ENCODE measurements around the gene RSPH3.
"Not testable (repeated sequence)": the region's sequence is repeated elsewhere in the genome, so short reads cannot be mapped to it uniquely, and the experiment has no call there.

Gene RSPH3

GRCh38 chr6:159023893-159024292, 23.9 kb upstream of the RSPH3 start:
- no peak for DNase-seq (ENCODE audit: low read depth in 2 of 2)

GRCh38 chr6:159020011-159020410, 20.0 kb upstream of the RSPH3 start:
- DNase-seq (ENCODE audit: low read depth in 2 of 2), result no peak

GRCh38 chr6:159017757-159018559, 18.0 kb upstream of the RSPH3 start:
- DNase-seq (ENCODE audit: low read depth in 2 of 2), result no peak

GRCh38 chr6:159014406-159014805, 14.4 kb upstream of the RSPH3 start:
- no peak for DNase-seq (ENCODE audit: low read depth in 2 of 2)

GRCh38 chr6:159013229-159013628, 13.2 kb upstream of the RSPH3 start:
- no peak for DNase-seq (ENCODE audit: low read depth in 2 of 2)

GRCh38 chr6:159012201-159012600, 12.2 kb upstream of the RSPH3 start:
- no peak for DNase-seq (ENCODE audit: low read depth in 2 of 2)

- not testable (repeated sequence) for DNase-seq (ENCODE audit: low read depth in 2 of 2)
These were observed 10.1 kb upstream of the RSPH3 start for GRCh38 chr6:159010037-159010612.

- DNase-seq (ENCODE audit: low read depth in 2 of 2), result no peak
These were observed 8.8 kb upstream of the RSPH3 start for GRCh38 chr6:159008656-159009288.

GRCh38 chr6:159007510-159007909, 7.5 kb upstream of the RSPH3 start:
- DNase-seq (ENCODE audit: low read depth in 2 of 2), result no peak

GRCh38 chr6:159005436-159005835, 5.4 kb upstream of the RSPH3 start:
- DNase-seq (ENCODE audit: low read depth in 2 of 2), result no peak

GRCh38 chr6:159004592-159004991, 4.6 kb upstream of the RSPH3 start:
- DNase-seq (ENCODE audit: low read depth in 2 of 2), result no peak

- DNase-seq (ENCODE audit: low read depth in 2 of 2), result no peak
These were observed 2.6 kb upstream of the RSPH3 start for GRCh38 chr6:159002432-159003155.

- no peak for DNase-seq (ENCODE audit: low read depth in 2 of 2)
These were observed 792 bp downstream of the RSPH3 start for GRCh38 chr6:158999154-158999665.

- DNase-seq (ENCODE audit: low read depth in 2 of 2), result no peak
These were observed 3.1 kb downstream of the RSPH3 start for GRCh38 chr6:158996856-158997255.

GRCh38 chr6:158993639-158994038, 6.4 kb downstream of the RSPH3 start:
- DNase-seq (ENCODE audit: low read depth in 2 of 2), result no peak

GRCh38 chr6:158991017-158991723, 8.8 kb downstream of the RSPH3 start:
- DNase-seq (ENCODE audit: low read depth in 2 of 2), result no peak

- DNase-seq (ENCODE audit: low read depth in 2 of 2), result not testable (repeated sequence)
These were observed 10.3 kb downstream of the RSPH3 start for GRCh38 chr6:158989711-158990110.

GRCh38 chr6:158988477-158988876, 11.5 kb downstream of the RSPH3 start:
- DNase-seq (ENCODE audit: low read depth in 2 of 2), result no peak

- DNase-seq (ENCODE audit: low read depth in 2 of 2), result no peak
These were observed 12.3 kb downstream of the RSPH3 start for GRCh38 chr6:158987657-158988056.

GRCh38 chr6:158978757-158979156, 21.2 kb downstream of the RSPH3 start:
- no peak for DNase-seq (ENCODE audit: low read depth in 2 of 2)

GRCh38 chr6:158977382-158977781, 22.6 kb downstream of the RSPH3 start:
- DNase-seq (ENCODE audit: low read depth in 2 of 2), result no peak
